PC-3 (cell line): Measurements from ENCODE around the gene SERPINA9. TPM values are rescaled to one million over a fixed set of nuclear protein-coding genes. Genes with fewer than 3 reads are reported as not detected.
"Not testable (repeated sequence)": the region's sequence is repeated elsewhere in the genome, so short reads cannot be mapped to it uniquely, and the experiment has no call there.

ENCODE experiments used
- ATAC-seq: fragments of 200-7000 bp; cut with Tn5 transposase; 2 replicates; pipeline ENCODE4 v1.9.1; 2020; ENCODE audit warnings: mild to moderate bottlenecking, moderate library complexity
- BruUV-seq: library from RNA; stranded (reverse); fragments of 400-500 nt; replicated peaks from 2 replicates; lab custom pipeline; 2021; lab: Mats Ljungman, UMichigan
- CTCF ChIA-PET: fragments of 300-600 bp; sonication (Branson Sonifier 250); formaldehyde crosslinking; loops from one replicate; lab custom pipeline; 2022; ENCODE audit warnings: antibody characterized with exemption; lab: Charles Lee
- POLR2A ChIA-PET: fragments of 300-600 bp; sonication (Branson Sonifier 250); formaldehyde crosslinking; loops from one replicate; lab custom pipeline; 2022; ENCODE audit warnings: antibody characterized with exemption; ENCODE audit not compliant: unreplicated experiment; lab: Charles Lee
- DNase-seq: peaks from one replicate; pipeline ENCODE4 v3.0.0-alpha.2; 2015
- H2AFZ ChIP-seq: fragments of 300-600 bp; sonication (generic); 2 replicates; pipeline ENCODE4 v1.6.0; 2016; ENCODE audit warnings: antibody characterized with exemption, low read length
- H3F3A ChIP-seq: fragments of 300-600 bp; sonication (generic); one replicate; pipeline ENCODE4 v1.6.0; 2017; ENCODE audit warnings: antibody characterized with exemption, low read length, control low read depth, mild to moderate bottlenecking; ENCODE audit not compliant: unreplicated experiment
- H3K27ac ChIP-seq: fragments of 300-600 bp; sonication (generic); 2 replicates; pipeline ENCODE4 v1.5.1; 2016; ENCODE audit warnings: mild to moderate bottlenecking, low read length
- H3K27me3 ChIP-seq: fragments of 300-600 bp; sonication (generic); 2 replicates; pipeline ENCODE4 v1.6.1; 2016; ENCODE audit warnings: low read length, mixed read lengths
- H3K36me3 ChIP-seq: fragments of 300-600 bp; sonication (generic); 2 replicates; pipeline ENCODE4 v1.6.1; 2016; ENCODE audit warnings: low read depth, mixed run types, low read length, mixed read lengths
- H3K4me1 ChIP-seq: fragments of 300-600 bp; sonication (generic); 2 replicates; pipeline ENCODE4 v1.5.1; 2016; ENCODE audit warnings: low read length; ENCODE audit not compliant: insufficient read depth
- H3K4me2 ChIP-seq: fragments of 300-600 bp; sonication (generic); 2 replicates; pipeline ENCODE4 v1.6.0; 2016; ENCODE audit warnings: low read length
- H3K4me3 ChIP-seq: fragments of 300-600 bp; sonication (generic); 2 replicates; pipeline ENCODE4 v1.5.1; 2016; ENCODE audit warnings: mild to moderate bottlenecking, low read length, mixed read lengths
- H3K79me2 ChIP-seq: fragments of 300-600 bp; sonication (generic); 2 replicates; pipeline ENCODE4 v1.6.1; 2017; ENCODE audit warnings: low read length, mixed read lengths
- H3K9ac ChIP-seq: fragments of 300-600 bp; sonication (generic); 2 replicates; pipeline ENCODE4 v1.6.0; 2016; ENCODE audit warnings: mild to moderate bottlenecking, low read length
- H3K9me2 ChIP-seq: fragments of 300-600 bp; sonication (generic); replicated peaks from 2 replicates; pipeline ENCODE4 v1.6.1; 2016; ENCODE audit warnings: mixed run types, low read length, mixed read lengths
- H3K9me3 ChIP-seq: fragments of 300-600 bp; sonication (generic); 2 replicates; pipeline ENCODE4 v1.6.1; 2016; ENCODE audit warnings: low read length, mixed read lengths
- H4K20me1 ChIP-seq: fragments of 300-600 bp; sonication (generic); 2 replicates; pipeline ENCODE4 v1.6.1; 2016; ENCODE audit warnings: low read length, mixed read lengths
- EZH2 ChIP-seq: fragments of 300-600 bp; sonication (generic); IDR thresholded peaks from one replicate; pipeline ENCODE4 v1.6.1; 2017; ENCODE audit warnings: antibody characterized with exemption, mild to moderate bottlenecking, low read length; ENCODE audit not compliant: unreplicated experiment
- EZH2phosphoT487 ChIP-seq: fragments of 300-600 bp; sonication (generic); IDR thresholded peaks from 2 replicates; pipeline ENCODE4 v1.6.1; 2018; ENCODE audit warnings: mild to moderate bottlenecking, antibody characterized with exemption, low read length, borderline replicate concordance
- intact Hi-C: fragments of 100-400 bp; cut with micrococcal nuclease; formaldehyde crosslinking; loops from 2 replicates; pipeline ENCODE4 v1.9.0; 2023
- total RNA-seq: library from RNA; depleted of rRNA; stranded (reverse); fragments of >200 nt; gene quantifications from 2 replicates; pipeline ENCODE4 v1.2.3, GENCODE V29; 2014
- TF ChIP-seq, protein P1 (sequence below): fragments of 300-600 bp; sonication (generic); conservative IDR thresholded peaks from 2 replicates; pipeline ENCODE4 v1.5.1; 2017; ENCODE audit warnings: antibody characterized with exemption, low read depth, mild to moderate bottlenecking, low read length

The SERPINA9 gene
- total RNA-seq, 1 experiment from 2014 or later, result not detected

- DNase-seq, result no peak
- Histone ChIP-seq H3K4me3 (no peak overlapping the region), H3K9me3 (no peaks in the 10 kb centered on the region), H2AFZ (no peak overlapping the region), H3F3A (no peaks in the 10 kb centered on the region), H3K4me1 (no peaks in the 10 kb centered on the region), H3K9me2 (no peaks in the 10 kb centered on the region), H3K4me2 (no peak overlapping the region), H3K36me3 (no peaks in the 10 kb centered on the region), H3K9ac (no peak overlapping the region), H3K79me2 (no peaks in the 10 kb centered on the region), H3K27me3 (peaks cover 23% of the 10 kb centered on the region), H4K20me1 (no peaks in the 10 kb centered on the region), H3K27ac (no peak overlapping the region)
- no TSS peak for BruUV-seq
- intact Hi-C loops, result no loop called here
- TF ChIP-seq EZH2 (no peak), EZH2phosphoT487 (no peak)
- TF ChIP-seq, protein P1, sequence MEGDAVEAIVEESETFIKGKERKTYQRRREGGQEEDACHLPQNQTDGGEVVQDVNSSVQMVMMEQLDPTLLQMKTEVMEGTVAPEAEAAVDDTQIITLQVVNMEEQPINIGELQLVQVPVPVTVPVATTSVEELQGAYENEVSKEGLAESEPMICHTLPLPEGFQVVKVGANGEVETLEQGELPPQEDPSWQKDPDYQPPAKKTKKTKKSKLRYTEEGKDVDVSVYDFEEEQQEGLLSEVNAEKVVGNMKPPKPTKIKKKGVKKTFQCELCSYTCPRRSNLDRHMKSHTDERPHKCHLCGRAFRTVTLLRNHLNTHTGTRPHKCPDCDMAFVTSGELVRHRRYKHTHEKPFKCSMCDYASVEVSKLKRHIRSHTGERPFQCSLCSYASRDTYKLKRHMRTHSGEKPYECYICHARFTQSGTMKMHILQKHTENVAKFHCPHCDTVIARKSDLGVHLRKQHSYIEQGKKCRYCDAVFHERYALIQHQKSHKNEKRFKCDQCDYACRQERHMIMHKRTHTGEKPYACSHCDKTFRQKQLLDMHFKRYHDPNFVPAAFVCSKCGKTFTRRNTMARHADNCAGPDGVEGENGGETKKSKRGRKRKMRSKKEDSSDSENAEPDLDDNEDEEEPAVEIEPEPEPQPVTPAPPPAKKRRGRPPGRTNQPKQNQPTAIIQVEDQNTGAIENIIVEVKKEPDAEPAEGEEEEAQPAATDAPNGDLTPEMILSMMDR, result no peak
- CTCF ChIA-PET, result no interaction called here
- ATAC-seq, result no peak
- POLR2A ChIA-PET, result no interaction called here
Measured at GRCh38 chr14:94483729-94484275, 7.8 kb upstream of the SERPINA9 start.

DNA sequence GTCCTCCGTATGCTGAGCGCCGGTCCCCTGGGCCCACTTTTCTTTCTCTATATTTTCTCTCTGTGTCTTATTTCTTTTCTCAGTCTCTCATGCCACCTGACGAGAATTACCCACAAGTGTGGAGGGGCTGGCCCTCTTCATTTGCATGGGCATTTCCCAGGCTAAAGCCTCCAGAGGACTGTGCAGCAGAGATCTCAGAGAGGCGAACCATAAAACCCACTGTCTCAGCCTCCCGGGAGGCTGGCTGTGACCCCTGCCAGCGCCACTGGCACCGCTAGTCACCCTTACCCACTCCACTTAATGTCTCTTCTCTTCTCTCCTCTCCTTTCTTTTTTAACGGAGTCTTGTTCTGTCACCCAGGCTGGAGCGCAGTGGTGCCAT lies 7.1 kb upstream of the SERPINA9 start:
- no peak for ATAC-seq

DNA sequence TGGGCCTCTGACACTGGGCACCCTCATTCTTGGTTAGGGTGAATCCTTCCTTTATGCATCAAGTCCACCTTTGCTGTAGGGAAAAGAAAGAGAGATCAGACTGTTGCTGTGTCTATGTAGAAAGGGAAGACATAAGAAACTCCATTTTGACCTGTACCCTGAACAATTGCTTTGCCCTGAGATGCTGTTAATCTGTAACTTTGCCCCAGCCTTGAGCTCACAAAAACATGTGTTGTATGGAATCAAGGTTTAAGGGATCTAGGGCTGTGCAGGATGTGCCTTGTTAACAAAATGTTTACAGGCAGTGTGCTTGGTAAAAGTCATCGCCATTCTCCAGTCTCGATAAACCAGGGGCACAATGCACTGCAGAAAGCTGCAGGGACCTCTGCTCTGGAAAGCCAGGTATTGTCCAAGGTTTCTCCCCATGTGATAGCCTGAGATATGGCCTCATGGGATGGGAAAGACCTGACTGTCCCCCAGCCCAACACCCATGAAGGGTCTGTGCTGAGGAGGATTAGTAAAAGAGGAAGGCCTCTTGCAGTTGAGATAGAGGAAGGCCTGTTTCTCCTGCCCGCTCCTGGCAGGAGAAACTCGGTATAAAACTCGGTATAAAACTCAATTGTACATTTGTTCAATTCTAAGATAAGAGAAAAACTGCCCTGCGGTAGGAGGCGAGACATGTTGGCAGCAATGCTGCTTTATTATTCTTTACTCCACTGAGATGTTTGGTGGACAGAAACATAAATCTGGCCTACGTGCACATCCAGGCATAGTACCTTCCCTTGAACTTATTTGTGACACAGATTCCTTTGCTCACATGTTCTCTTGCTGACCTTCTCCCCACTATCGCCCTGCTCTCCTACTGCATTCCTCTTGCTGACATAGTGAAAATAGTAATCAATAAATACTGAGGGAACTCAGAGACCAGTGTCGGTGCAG lies 6.4 kb upstream of the SERPINA9 start:
- H3K4me1 ChIP-seq, ATAC-seq, H3K36me3 ChIP-seq, POLR2A ChIA-PET, H2AFZ ChIP-seq, H3K9me2 ChIP-seq, H3K27ac ChIP-seq, H4K20me1 ChIP-seq, H3K9ac ChIP-seq, H3K4me3 ChIP-seq, H3K9me3 ChIP-seq, intact Hi-C loops, DNase-seq, H3F3A ChIP-seq, H3K4me2 ChIP-seq, CTCF ChIA-PET, H3K79me2 ChIP-seq, BruUV-seq: not testable (repeated sequence)
- H3K27me3 ChIP-seq, result peaks cover 11% of the 10 kb centered on the region

More for the DNA sequence above, 7.1 kb upstream of the SERPINA9 start:
- Histone ChIP-seq H3K79me2 (no peaks in the 10 kb centered on the region), H3F3A (no peaks in the 10 kb centered on the region), H3K9ac (no peak overlapping the region), H3K27me3 (peaks cover 17% of the 10 kb centered on the region), H3K4me3 (no peak overlapping the region), H3K4me2 (no peak overlapping the region), H3K27ac (no peak overlapping the region), H3K9me3 (0 out of 2 replicates have a peak, but pooled peaks cover 3% of the 10 kb centered on the region), H3K36me3 (no peaks in the 10 kb centered on the region), H4K20me1 (no peaks in the 10 kb centered on the region), H3K4me1 (no peaks in the 10 kb centered on the region), H3K9me2 (no peaks in the 10 kb centered on the region), H2AFZ (no peak overlapping the region)
- DNase-seq, result no peak
- POLR2A ChIA-PET, result no interaction called here
- no TSS peak for BruUV-seq
- CTCF ChIA-PET, result no interaction called here
- intact Hi-C loops, result no loop called here
- TF ChIP-seq EZH2phosphoT487, result no peak
- TF ChIP-seq, protein P1, result no peak
- no peak for TF ChIP-seq EZH2
